Panc1 (cell line): ENCODE data around the gene CD96. TPM values are rescaled to one million over a fixed set of nuclear protein-coding genes. Genes with fewer than 3 reads are reported as not detected.

Source experiments
- ATAC-seq: fragments of 200-7000 bp; cut with Tn5 transposase; 2 replicates; pipeline ENCODE4 v1.9.1; 2020; ENCODE audit warnings: mild to moderate bottlenecking, moderate library complexity
- BruUV-seq: library from RNA; stranded (reverse); fragments of 400-500 nt; replicated peaks from 2 replicates; lab custom pipeline; 2021; lab: Mats Ljungman, UMichigan
- CTCF ChIA-PET: fragments of 300-600 bp; sonication (Branson Sonifier 250); formaldehyde crosslinking; loops from one replicate; lab custom pipeline; 2022; ENCODE audit warnings: antibody characterized with exemption; lab: Charles Lee
- POLR2A ChIA-PET: fragments of 300-600 bp; sonication (Branson Sonifier 250); formaldehyde crosslinking; loops from one replicate; lab custom pipeline; 2022; ENCODE audit warnings: antibody characterized with exemption; lab: Charles Lee
- DNase-seq: peaks from one replicate; pipeline ENCODE4 v3.0.0-alpha.2; 2010; ENCODE audit warnings: low read depth, low spot score
- H3K27ac ChIP-seq: 2 replicates; pipeline ENCODE4 v1.5.1; 2011; ENCODE audit warnings: mild to moderate bottlenecking, low read length, inconsistent platforms
- H3K27me3 ChIP-seq: fragments of 200-500 bp; sonication (Bioruptor generic); 2 replicates; pipeline ENCODE4 v1.6.0; 2014; ENCODE audit warnings: low read length, inconsistent platforms; ENCODE audit not compliant: control insufficient read depth, insufficient read depth
- H3K36me3 ChIP-seq: fragments of 200-500 bp; sonication (Bioruptor generic); 2 replicates; pipeline ENCODE4 v1.5.1; 2014; ENCODE audit warnings: inconsistent platforms, mild to moderate bottlenecking, low read length, moderate library complexity; ENCODE audit not compliant: control insufficient read depth, insufficient read depth
- H3K4me1 ChIP-seq: 2 replicates; pipeline ENCODE4 v1.5.1; 2011; ENCODE audit warnings: inconsistent platforms, mild to moderate bottlenecking, low read length, moderate library complexity; ENCODE audit not compliant: control insufficient read depth, insufficient read depth
- H3K4me3 ChIP-seq, 2 experiments: 2 replicates each; pipeline ENCODE4 v1.5.1; 2011 to 2012; ENCODE audit warnings: low read depth in 2 of 2, low read length in 2 of 2, mild to moderate bottlenecking in 2 of 2, inconsistent platforms in 1 of 2, moderate library complexity in 1 of 2
- H3K9me3 ChIP-seq: fragments of 200-500 bp; sonication (Bioruptor generic); 2 replicates; pipeline ENCODE4 v1.5.1; 2014; ENCODE audit warnings: low read depth, mild to moderate bottlenecking, inconsistent platforms, low read length, moderate library complexity; ENCODE audit not compliant: control insufficient read depth, insufficient read depth
- POLR2AphosphoS5 ChIP-seq: IDR thresholded peaks from 2 replicates; pipeline ENCODE4 v1.6.1; 2012; ENCODE audit warnings: mild to moderate bottlenecking, low read depth, low read length, moderate library complexity
- SIN3A ChIP-seq: IDR thresholded peaks from 2 replicates; pipeline ENCODE4 v1.6.1; 2012; ENCODE audit warnings: low read depth, mild to moderate bottlenecking, low read length, moderate library complexity, borderline replicate concordance; ENCODE audit not compliant: insufficient read depth
- TCF7L2 ChIP-seq: IDR thresholded peaks from 2 replicates; pipeline ENCODE4 v1.6.1; 2011; ENCODE audit warnings: mild to moderate bottlenecking, low read depth, low read length, inconsistent platforms
- in situ Hi-C: cut with HindIII; loops from 2 replicates; pipeline ENCODE4 v1.10.0; 2016; ENCODE audit warnings: low sequenced_read_pairs, low pct_unique_long_range_greater_than_20kb
- intact Hi-C: fragments of 100-400 bp; cut with micrococcal nuclease; formaldehyde crosslinking; loops from one replicate; pipeline ENCODE4 v1.10.0; 2022; ENCODE audit not compliant: unreplicated experiment
- total RNA-seq: library from RNA; stranded (reverse); gene quantifications from one replicate; pipeline ENCODE4 v1.2.1, GENCODE V29; 2021; ENCODE audit not compliant: unreplicated experiment
- TF ChIP-seq, protein P1 (sequence below): fragments of 450-650 bp; IDR thresholded peaks from 2 replicates; pipeline ENCODE4 v1.5.1; 2017; ENCODE audit warnings: mild to moderate bottlenecking
- TF ChIP-seq, protein P2 (sequence below), 2 experiments: IDR thresholded peaks; 2 replicates each; pipeline ENCODE4 v1.6.1; 2011 to 2012; ENCODE audit warnings: low read depth in 2 of 2, control low read depth in 1 of 2, low read length in 1 of 2, mild to moderate bottlenecking in 1 of 2, moderate library complexity in 1 of 2; ENCODE audit not compliant: insufficient read depth in 1 of 2

The CD96 gene
- total RNA-seq, 1 experiment from 2014 or later, result not detected

DNA sequence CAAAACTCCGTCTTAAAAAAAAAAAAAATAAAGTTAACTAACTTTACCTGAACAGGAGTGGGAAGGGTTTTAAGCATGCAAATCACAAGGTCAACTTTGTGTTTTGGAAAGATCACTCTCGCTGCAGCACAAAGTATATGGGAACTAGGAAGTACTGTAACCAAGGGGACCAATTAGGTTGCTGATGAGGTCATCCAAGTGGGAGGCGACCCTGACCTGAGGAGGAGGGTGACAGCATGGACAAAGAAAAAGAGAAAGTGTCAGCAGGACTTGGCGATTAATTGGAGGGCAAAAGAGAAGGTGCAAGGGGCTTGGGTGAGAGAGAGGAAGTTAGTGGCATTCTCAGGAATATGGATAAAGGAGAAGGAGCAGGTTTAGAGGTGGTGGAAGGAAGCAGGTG is 142.6 kb downstream of the CD96 start:
- BruUV-seq, result no TSS peak
- Histone ChIP-seq H3K4me3 (no peak overlapping the region), H3K4me1 (no peaks in the 10 kb centered on the region), H3K36me3 (no peaks in the 10 kb centered on the region), H3K9me3 (no peaks in the 10 kb centered on the region), H3K27ac (no peak overlapping the region), H3K27me3 (no peaks in the 10 kb centered on the region; the same call in 1 of the 2 replicates)
- in situ Hi-C loops (no loop called here), intact Hi-C loops (no loop called here)
- CTCF ChIA-PET, result no interaction called here
- POLR2A ChIA-PET, result no interaction called here
- no peak for ATAC-seq
- TF ChIP-seq, protein P1, sequence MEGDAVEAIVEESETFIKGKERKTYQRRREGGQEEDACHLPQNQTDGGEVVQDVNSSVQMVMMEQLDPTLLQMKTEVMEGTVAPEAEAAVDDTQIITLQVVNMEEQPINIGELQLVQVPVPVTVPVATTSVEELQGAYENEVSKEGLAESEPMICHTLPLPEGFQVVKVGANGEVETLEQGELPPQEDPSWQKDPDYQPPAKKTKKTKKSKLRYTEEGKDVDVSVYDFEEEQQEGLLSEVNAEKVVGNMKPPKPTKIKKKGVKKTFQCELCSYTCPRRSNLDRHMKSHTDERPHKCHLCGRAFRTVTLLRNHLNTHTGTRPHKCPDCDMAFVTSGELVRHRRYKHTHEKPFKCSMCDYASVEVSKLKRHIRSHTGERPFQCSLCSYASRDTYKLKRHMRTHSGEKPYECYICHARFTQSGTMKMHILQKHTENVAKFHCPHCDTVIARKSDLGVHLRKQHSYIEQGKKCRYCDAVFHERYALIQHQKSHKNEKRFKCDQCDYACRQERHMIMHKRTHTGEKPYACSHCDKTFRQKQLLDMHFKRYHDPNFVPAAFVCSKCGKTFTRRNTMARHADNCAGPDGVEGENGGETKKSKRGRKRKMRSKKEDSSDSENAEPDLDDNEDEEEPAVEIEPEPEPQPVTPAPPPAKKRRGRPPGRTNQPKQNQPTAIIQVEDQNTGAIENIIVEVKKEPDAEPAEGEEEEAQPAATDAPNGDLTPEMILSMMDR, result no peak
- TF ChIP-seq, protein P2, sequence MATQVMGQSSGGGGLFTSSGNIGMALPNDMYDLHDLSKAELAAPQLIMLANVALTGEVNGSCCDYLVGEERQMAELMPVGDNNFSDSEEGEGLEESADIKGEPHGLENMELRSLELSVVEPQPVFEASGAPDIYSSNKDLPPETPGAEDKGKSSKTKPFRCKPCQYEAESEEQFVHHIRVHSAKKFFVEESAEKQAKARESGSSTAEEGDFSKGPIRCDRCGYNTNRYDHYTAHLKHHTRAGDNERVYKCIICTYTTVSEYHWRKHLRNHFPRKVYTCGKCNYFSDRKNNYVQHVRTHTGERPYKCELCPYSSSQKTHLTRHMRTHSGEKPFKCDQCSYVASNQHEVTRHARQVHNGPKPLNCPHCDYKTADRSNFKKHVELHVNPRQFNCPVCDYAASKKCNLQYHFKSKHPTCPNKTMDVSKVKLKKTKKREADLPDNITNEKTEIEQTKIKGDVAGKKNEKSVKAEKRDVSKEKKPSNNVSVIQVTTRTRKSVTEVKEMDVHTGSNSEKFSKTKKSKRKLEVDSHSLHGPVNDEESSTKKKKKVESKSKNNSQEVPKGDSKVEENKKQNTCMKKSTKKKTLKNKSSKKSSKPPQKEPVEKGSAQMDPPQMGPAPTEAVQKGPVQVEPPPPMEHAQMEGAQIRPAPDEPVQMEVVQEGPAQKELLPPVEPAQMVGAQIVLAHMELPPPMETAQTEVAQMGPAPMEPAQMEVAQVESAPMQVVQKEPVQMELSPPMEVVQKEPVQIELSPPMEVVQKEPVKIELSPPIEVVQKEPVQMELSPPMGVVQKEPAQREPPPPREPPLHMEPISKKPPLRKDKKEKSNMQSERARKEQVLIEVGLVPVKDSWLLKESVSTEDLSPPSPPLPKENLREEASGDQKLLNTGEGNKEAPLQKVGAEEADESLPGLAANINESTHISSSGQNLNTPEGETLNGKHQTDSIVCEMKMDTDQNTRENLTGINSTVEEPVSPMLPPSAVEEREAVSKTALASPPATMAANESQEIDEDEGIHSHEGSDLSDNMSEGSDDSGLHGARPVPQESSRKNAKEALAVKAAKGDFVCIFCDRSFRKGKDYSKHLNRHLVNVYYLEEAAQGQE (IDR thresholded peaks at IDR 0.05; ENCODE audit: insufficient read depth in 1 of 2, low read depth in 2 of 2, low read length in 1 of 2), result no peak
- no peak for TF ChIP-seq SIN3A
- no peak for TF ChIP-seq TCF7L2
- no peak for TF ChIP-seq POLR2AphosphoS5
- no peak for DNase-seq

DNA sequence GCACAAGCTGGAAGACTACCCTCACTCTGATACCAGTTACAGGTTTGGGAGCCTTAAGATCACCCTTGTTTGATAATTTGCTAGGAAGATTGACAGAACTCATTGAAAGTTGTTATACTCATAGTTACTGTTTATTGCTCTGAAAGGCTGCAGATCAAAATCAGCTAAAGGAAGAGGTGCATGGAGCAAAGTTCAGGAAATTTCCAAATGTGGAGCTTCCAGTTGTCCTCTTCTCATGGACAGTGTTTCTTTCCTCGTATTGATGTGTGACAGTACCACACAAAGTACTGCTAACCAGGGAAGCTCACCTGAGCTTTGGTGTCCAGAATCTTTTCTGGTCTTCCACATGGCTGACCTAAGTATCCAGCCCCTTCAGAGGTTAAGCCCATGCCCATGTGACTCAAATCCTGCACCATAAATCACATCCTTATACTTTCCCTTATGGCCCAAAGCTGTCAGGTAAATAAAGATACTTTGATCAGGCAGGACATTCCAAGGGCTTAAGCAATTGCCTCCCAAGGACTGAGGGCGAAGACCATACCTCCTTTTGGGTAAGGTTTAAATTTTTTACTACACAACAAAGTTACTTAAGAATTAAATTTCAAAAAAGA is 146.3 kb downstream of the CD96 start:
- ChIA-PET POLR2A (no interaction called here), CTCF (interaction anchor here (0.7 kb wide), 1 partner anchor 29 kb away, joined by 3 read pairs; no protein-coding TSS in a partner anchor)
- H3K4me3 ChIP-seq, result no peak overlapping the region
- intact Hi-C loops (no loop called here), in situ Hi-C loops (no loop called here)
- H3K4me1 ChIP-seq, result no peaks in the 10 kb centered on the region
- BruUV-seq, result no TSS peak
- TF ChIP-seq SIN3A, result no peak
- H3K27me3 ChIP-seq, result peaks cover 4% of the 10 kb centered on the region; the same call in 1 of the 2 replicates
- no peaks in the 10 kb centered on the region for H3K9me3 ChIP-seq
- no peak overlapping the region for H3K27ac ChIP-seq
- DNase-seq, result no peak
- ATAC-seq, result no peak
- no peaks in the 10 kb centered on the region for H3K36me3 ChIP-seq

DNA sequence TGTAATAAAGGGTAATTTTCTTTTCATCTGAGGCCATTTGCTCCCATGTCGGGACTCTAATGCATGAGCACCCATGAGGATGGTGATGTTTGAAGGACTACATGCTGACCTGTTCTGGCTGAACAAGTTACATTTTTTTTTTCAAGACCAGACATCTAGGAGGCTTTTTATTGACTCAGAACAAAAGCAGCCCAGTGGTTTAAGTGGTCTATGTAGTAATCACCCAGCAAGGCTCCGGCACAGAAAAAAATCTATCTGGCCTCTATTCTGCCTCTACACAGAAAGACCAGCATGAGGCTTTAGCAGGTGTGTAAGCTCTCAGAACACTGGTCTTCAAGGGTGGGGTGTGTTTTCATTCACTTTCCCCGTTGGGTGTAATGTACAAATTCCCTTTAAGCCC is 148.2 kb downstream of the CD96 start:
- Histone ChIP-seq H3K27me3 (peaks cover 4% of the 10 kb centered on the region; the same call in 1 of the 2 replicates), H3K4me3 (no peak overlapping the region), H3K27ac (no peak overlapping the region), H3K9me3 (no peaks in the 10 kb centered on the region), H3K4me1 (no peaks in the 10 kb centered on the region), H3K36me3 (no peaks in the 10 kb centered on the region)
- ChIA-PET POLR2A (no interaction called here), CTCF (no interaction called here)
- ATAC-seq (no peak), DNase-seq (no peak)
- no TSS peak for BruUV-seq
- intact Hi-C loops, result loop anchor here (10.0 kb wide), 1 partner anchor 115 kb away; no protein-coding TSS in a partner anchor
- in situ Hi-C loops, result no loop called here
- no peak for TF ChIP-seq SIN3A
- TF ChIP-seq POLR2AphosphoS5, result no peak
- TF ChIP-seq, protein P1, result no peak
- TF ChIP-seq, protein P2 (IDR thresholded peaks at IDR 0.05; ENCODE audit: insufficient read depth in 1 of 2, low read depth in 2 of 2, low read length in 1 of 2), result no peak
- TF ChIP-seq TCF7L2, result no peak
